Endothelial cell of umbilical vein (primary cell): ENCODE results near the gene FBXL13. TPM values are rescaled to one million over a fixed set of nuclear protein-coding genes. Genes with fewer than 3 reads are reported as not detected.

ENCODE experiments used
- BruUV-seq: library from RNA; stranded (reverse); fragments of 400-500 nt; replicated peaks from 2 replicates; lab custom pipeline; 2021; lab: Mats Ljungman, UMichigan
- CTCF ChIA-PET: fragments of 300-600, 350-600 bp; sonication (Branson Sonifier 250); formaldehyde crosslinking; loops from one replicate; lab custom pipeline; 2021; ENCODE audit warnings: antibody characterized with exemption, inconsistent platforms; lab: Charles Lee
- POLR2A ChIA-PET: fragments of 300-600, 350-600 bp; sonication (Branson Sonifier 250); formaldehyde crosslinking; loops from one replicate; lab custom pipeline; 2021; ENCODE audit warnings: antibody characterized with exemption, inconsistent platforms; lab: Charles Lee
- DNase-seq: peaks from one replicate; pipeline ENCODE4 v3.0.0-alpha.2; 2011; ENCODE audit warnings: low read depth, low spot score
- FAIRE-seq: peaks from 2 replicates; lab custom pipeline; 2011; peaks lifted over from hg19 to GRCh38; lab: Jason Lieb, UNC
- H2AFZ ChIP-seq: 2 replicates; pipeline ENCODE4 v1.6.0; 2012; ENCODE audit warnings: low read depth, low read length, control low read depth, inconsistent platforms
- H3K27ac ChIP-seq: 2 replicates; pipeline ENCODE4 v1.5.1; 2011; ENCODE audit warnings: low read depth, mild to moderate bottlenecking, control low read depth, low read length, moderate library complexity; ENCODE audit not compliant: insufficient read depth
- H3K27me3 ChIP-seq, 2 experiments: 2 replicates each; pipeline versions ENCODE4 v1.6.0 to v1.6.1; 2011; ENCODE audit warnings: low read length in 2 of 2, mixed read lengths in 1 of 2; ENCODE audit not compliant: control insufficient read depth in 2 of 2, insufficient read depth in 2 of 2
- H3K36me3 ChIP-seq, 2 experiments: 2 replicates in 1 of 2; 3 replicates in 1 of 2; pipeline ENCODE4 v1.5.1; 2011; ENCODE audit warnings: low read length in 2 of 2, mild to moderate bottlenecking in 1 of 2, moderate library complexity in 1 of 2; ENCODE audit not compliant: control insufficient read depth in 2 of 2, insufficient read depth in 2 of 2; ENCODE audit errors: extremely low read depth in 1 of 2
- H3K4me1 ChIP-seq: 3 replicates; pipeline ENCODE4 v1.5.1; 2011; ENCODE audit warnings: mild to moderate bottlenecking, low read length; ENCODE audit not compliant: control insufficient read depth, insufficient read depth; ENCODE audit errors: extremely low read depth
- H3K4me2 ChIP-seq: 2 replicates; pipeline ENCODE4 v1.6.1; 2011; ENCODE audit warnings: low read length, control low read depth, mixed read lengths; ENCODE audit not compliant: insufficient read depth
- H3K4me3 ChIP-seq, 3 experiments: fragments of 200-600 bp in 1 of 3; sonication (generic), shearing (Covaris generic) in 1 of 3; replicated peaks in 1 of 3; 2 replicates each; pipeline ENCODE4 v1.5.1; 2011 to 2016; ENCODE audit warnings: control low read depth in 3 of 3, low read length in 3 of 3, mild to moderate bottlenecking in 2 of 3, inconsistent platforms in 1 of 3, low read depth in 1 of 3, moderate library complexity in 1 of 3; ENCODE audit not compliant: insufficient read depth in 1 of 3
- H3K79me2 ChIP-seq: 2 replicates; pipeline ENCODE4 v1.6.0; 2012; ENCODE audit warnings: low read length, inconsistent platforms; ENCODE audit not compliant: control insufficient read depth, insufficient read depth
- H3K9ac ChIP-seq: replicated peaks from 2 replicates; pipeline ENCODE3; 2011; ENCODE audit warnings: low read length, control low read depth; ENCODE audit not compliant: insufficient read depth; ENCODE audit errors: extremely low read depth
- H3K9me1 ChIP-seq: replicated peaks from 3 replicates; pipeline ENCODE4 v1.6.0; 2011; ENCODE audit warnings: mild to moderate bottlenecking, low read length; ENCODE audit not compliant: control insufficient read depth, insufficient read depth; ENCODE audit errors: extremely low read depth
- H3K9me3 ChIP-seq: replicated peaks from 2 replicates; pipeline ENCODE4 v1.5.1; 2012; ENCODE audit warnings: low read length, inconsistent platforms; ENCODE audit not compliant: control insufficient read depth, insufficient read depth
- H4K20me1 ChIP-seq: replicated peaks from 2 replicates; pipeline ENCODE3; 2011; ENCODE audit warnings: mild to moderate bottlenecking, low read length; ENCODE audit not compliant: control insufficient read depth, insufficient read depth; ENCODE audit errors: extremely low read depth
- CTCF ChIP-seq, 2 donors: IDR thresholded peaks; 1 replicate in 1 of 2; 2 replicates in 1 of 2; pipeline ENCODE4 v1.5.1; 2011; ENCODE audit warnings: low read length in 2 of 2, mild to moderate bottlenecking in 2 of 2, moderate library complexity in 2 of 2, control low read depth in 1 of 2, inconsistent platforms in 1 of 2, low read depth in 1 of 2; ENCODE audit not compliant: insufficient read depth in 1 of 2; ENCODE audit errors: extremely low read depth in 1 of 2
- EZH2 ChIP-seq: IDR thresholded peaks from 2 replicates; pipeline ENCODE4 v1.6.1; 2012; ENCODE audit warnings: borderline replicate concordance, low read depth, mild to moderate bottlenecking, moderate library complexity, low read length, inconsistent platforms; ENCODE audit not compliant: severe bottlenecking
- FOS ChIP-seq: IDR thresholded peaks from 2 replicates; pipeline ENCODE4 v1.6.1; 2011; ENCODE audit warnings: mild to moderate bottlenecking, low read length, moderate library complexity, borderline replicate concordance; ENCODE audit not compliant: insufficient read depth
- GATA2 ChIP-seq: IDR thresholded peaks from 2 replicates; pipeline ENCODE4 v1.7.0; 2011; ENCODE audit warnings: low read depth, mild to moderate bottlenecking, moderate library complexity, mixed read lengths, low read length; ENCODE audit not compliant: insufficient read length, insufficient read depth
- JUN ChIP-seq: IDR thresholded peaks from 2 replicates; pipeline ENCODE4 v1.6.1; 2011; ENCODE audit warnings: borderline replicate concordance, low read depth; ENCODE audit not compliant: insufficient read length, insufficient read depth
- MYC ChIP-seq: IDR thresholded peaks from one replicate; pipeline ENCODE4 v1.6.1; 2011; ENCODE audit warnings: mild to moderate bottlenecking, low read depth, low read length
- POLR2A ChIP-seq: IDR thresholded peaks from 2 replicates; pipeline ENCODE4 v1.6.1; 2012; ENCODE audit warnings: low read depth, mild to moderate bottlenecking, control low read depth, low read length
- POLR2AphosphoS5 ChIP-seq: IDR thresholded peaks from 2 replicates; pipeline ENCODE4 v1.6.1; 2012; ENCODE audit warnings: low read depth, mild to moderate bottlenecking, control low read depth, low read length, moderate library complexity; ENCODE audit not compliant: insufficient read depth
- dilution Hi-C: fragments of 300-500 bp; cut with MboI; formaldehyde crosslinking; loops from one replicate; pipeline ENCODE4 v1.15.0; 2019; ENCODE audit warnings: low sequenced_read_pairs; ENCODE audit not compliant: extremely low pct_ligation_motif_present
- intact Hi-C: fragments of 100-400 bp; cut with micrococcal nuclease; formaldehyde crosslinking; loops from one replicate; pipeline ENCODE4 v1.10.0; 2022
- polyA plus RNA-seq, 4 experiments: library from polyadenylated mRNA; depleted of rRNA in 3 of 4; stranded (reverse) in 3 of 4; unstranded in 1 of 4; fragments of >200 nt; gene quantifications; 2 replicates each; pipeline versions ENCODE4 v1.2.1 to v1.2.3, GENCODE V29; 2011 to 2012; ENCODE audit warnings: missing spikeins in 1 of 4
- total RNA-seq: library from RNA; stranded (reverse); gene quantifications from 2 replicates; pipeline ENCODE4 v1.2.3, GENCODE V29; 2021
- TF ChIP-seq, protein P1 (sequence below): IDR thresholded peaks from 2 replicates; pipeline ENCODE4 v1.6.1; 2011; ENCODE audit not compliant: insufficient read depth, insufficient read length

The FBXL13 gene
- total and polyA plus RNA-seq, 2 donors (not counting 3 experiments of a cell fraction or from before 2014, with no cell fraction given): 3.9 to 4.6 TPM

DNA sequence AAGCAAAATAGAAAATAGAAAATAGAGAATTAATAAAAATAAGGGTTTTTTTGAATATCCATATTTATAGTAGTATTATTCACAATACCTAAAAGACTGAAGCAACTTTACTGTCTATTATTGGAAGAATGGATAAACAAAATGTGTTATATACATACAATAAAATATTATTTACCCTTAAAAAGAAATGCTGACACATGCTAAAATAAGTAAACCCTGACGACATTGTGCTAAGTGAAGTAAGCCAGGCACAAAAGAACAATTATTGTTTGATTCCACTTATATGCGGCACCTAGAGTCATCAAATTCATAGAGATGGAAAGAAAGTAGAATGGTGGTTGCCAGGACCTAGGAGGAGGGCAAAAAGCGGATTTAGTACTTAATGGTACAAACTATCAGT is 122.8 kb downstream of the FBXL13 start:
- CTCF ChIA-PET: no interaction called here

More for the DNA sequence above, 122.8 kb downstream of the FBXL13 start:
- no peak overlapping the region for H3K27ac ChIP-seq
- no TSS peak for BruUV-seq
- no peaks in the 10 kb centered on the region for H3K79me2 ChIP-seq
- H2AFZ ChIP-seq: no peak overlapping the region
- H3K9ac ChIP-seq: no peak overlapping the region
- FAIRE-seq (no peak), DNase-seq (no peak)
- no peaks in the 10 kb centered on the region for H3K27me3 ChIP-seq
- H3K36me3 ChIP-seq: no peaks in the 10 kb centered on the region
- H3K9me3 ChIP-seq: no peaks in the 10 kb centered on the region
- no peaks in the 10 kb centered on the region for H3K4me1 ChIP-seq
- H4K20me1 ChIP-seq: no peaks in the 10 kb centered on the region
- no peaks in the 10 kb centered on the region for H3K9me1 ChIP-seq
- TF ChIP-seq, protein P1, sequence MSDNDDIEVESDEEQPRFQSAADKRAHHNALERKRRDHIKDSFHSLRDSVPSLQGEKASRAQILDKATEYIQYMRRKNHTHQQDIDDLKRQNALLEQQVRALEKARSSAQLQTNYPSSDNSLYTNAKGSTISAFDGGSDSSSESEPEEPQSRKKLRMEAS: no peak
- TF ChIP-seq CTCF (IDR thresholded peaks at IDR 0.05; ENCODE audit: extremely low read depth in 1 of 2, insufficient read depth in 1 of 2, low read depth in 1 of 2, low read length in 2 of 2) (no peak), POLR2A (no peak), MYC (no peak), JUN (no peak), GATA2 (no peak), POLR2AphosphoS5 (no peak), EZH2 (no peak), FOS (no peak)
- intact Hi-C loops (no loop called here), dilution Hi-C loops (no loop called here)
- no peak overlapping the region for H3K4me2 ChIP-seq
- POLR2A ChIA-PET: no interaction called here
- no peak overlapping the region for H3K4me3 ChIP-seq
